Suprapubic skin (tissue), 4 donors: ENCODE results near the gene AKAP13. TPM values are rescaled to one million over a fixed set of nuclear protein-coding genes. Genes with fewer than 3 reads are reported as not detected.

Experiments used
- DNase-seq, 2 donors: peaks; one replicate each; pipeline ENCODE4 v3.0.0-alpha.2; 2019; ENCODE audit warnings: low spot score in 2 of 2
- H3K27ac ChIP-seq: fragments of 200-600 bp; sonication (generic); one replicate; pipeline ENCODE4 v1.5.1; 2019
- H3K27me3 ChIP-seq: fragments of 200-600 bp; sonication (generic); one replicate; pipeline ENCODE4 v1.5.1; 2019
- H3K36me3 ChIP-seq: fragments of 200-600 bp; sonication (generic); one replicate; pipeline ENCODE4 v1.5.1; 2019
- H3K4me1 ChIP-seq: fragments of 200-600 bp; sonication (generic); one replicate; pipeline ENCODE4 v1.5.1; 2019
- H3K4me3 ChIP-seq: fragments of 200-600 bp; sonication (generic); one replicate; pipeline ENCODE4 v1.5.1; 2019; ENCODE audit warnings: mild to moderate bottlenecking
- H3K9me3 ChIP-seq: fragments of 200-600 bp; sonication (generic); one replicate; pipeline ENCODE4 v1.5.1; 2019
- EP300 ChIP-seq: sonication (generic); formaldehyde crosslinking; IDR thresholded peaks from one replicate; pipeline ENCODE4 v1.6.1; 2017; ENCODE audit warnings: antibody characterized with exemption
- POLR2A ChIP-seq, 2 donors: fragments of 450-650 bp; IDR thresholded peaks; one replicate each; pipeline ENCODE4 v1.6.1; 2017; ENCODE audit warnings: antibody characterized with exemption in 2 of 2, mild to moderate bottlenecking in 2 of 2, moderate library complexity in 2 of 2
- POLR2AphosphoS5 ChIP-seq, 3 donors: sonication (generic); formaldehyde crosslinking; IDR thresholded peaks; one replicate each; pipeline ENCODE4 v1.6.1; 2017; ENCODE audit warnings: antibody characterized with exemption in 3 of 3
- WGBS: methylation state at CpG from one replicate; pipeline ENCODE4 v1.1.5; 2018; 5-methylcytosine and 5-hydroxymethylcytosine counted together
- total RNA-seq, 4 donors: library from RNA; depleted of rRNA; stranded (reverse); fragments of >200 nt; gene quantifications; one replicate each; pipeline ENCODE4 v1.1.0, GENCODE V29; 2016
- TF ChIP-seq, protein P1 (sequence below), 2 donors: fragments of 200-600 bp in 1 of 2; fragments of 450-650 bp in 1 of 2; sonication (generic) in 1 of 2; IDR thresholded peaks; one replicate each; pipeline ENCODE4 v1.5.1; 2016 to 2019; ENCODE audit warnings: antibody characterized with exemption in 2 of 2, mild to moderate bottlenecking in 1 of 2, moderate library complexity in 1 of 2

AKAP13 gene
- total RNA-seq, 4 donors from 2014 or later: 124 to 249 (median 163) TPM

DNA sequence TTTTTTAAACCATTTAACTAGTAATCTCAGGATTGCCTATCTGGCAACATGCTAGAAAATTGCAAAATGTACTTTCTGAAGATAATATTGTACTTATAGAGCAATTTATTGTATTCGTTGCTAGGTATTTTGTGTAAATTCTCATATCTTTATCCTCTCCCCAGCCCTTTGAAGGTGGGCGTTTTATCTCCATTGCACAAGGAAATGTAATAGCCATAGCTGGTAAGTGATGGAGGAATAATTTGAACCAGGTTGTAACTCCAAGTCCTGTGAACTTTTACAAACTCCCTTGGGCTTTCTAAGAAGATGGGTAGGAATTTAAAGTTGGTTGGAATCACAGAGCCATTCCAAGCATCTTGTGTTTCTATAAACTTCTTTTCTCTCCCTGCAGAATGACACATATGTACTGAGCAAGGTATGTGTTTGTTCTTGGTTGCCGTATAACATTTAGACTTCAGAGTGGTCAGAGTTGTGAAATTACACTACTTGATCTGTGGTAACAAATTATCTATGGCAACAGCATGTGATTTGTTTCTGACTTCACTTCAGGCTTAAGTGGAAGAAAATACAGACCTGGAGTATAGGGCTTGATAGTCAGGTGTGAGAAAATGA lies 170.9 kb downstream of the AKAP13 start:
- H3K27ac ChIP-seq: no peak overlapping the region
- no peaks in the 10 kb centered on the region for H3K9me3 ChIP-seq
- WGBS: 63% methylated on average over 3 of the region's 3 CpGs
- H3K4me1 ChIP-seq: peaks cover 3% of the 10 kb centered on the region
- H3K4me3 ChIP-seq: no peak overlapping the region
- no peaks in the 10 kb centered on the region for H3K27me3 ChIP-seq
- no peak for DNase-seq
- TF ChIP-seq EP300 (no peak), POLR2AphosphoS5 (IDR thresholded peaks at IDR 0.05) (no peak), POLR2A (IDR thresholded peaks at IDR 0.05) (no peak)
- TF ChIP-seq, protein P1, sequence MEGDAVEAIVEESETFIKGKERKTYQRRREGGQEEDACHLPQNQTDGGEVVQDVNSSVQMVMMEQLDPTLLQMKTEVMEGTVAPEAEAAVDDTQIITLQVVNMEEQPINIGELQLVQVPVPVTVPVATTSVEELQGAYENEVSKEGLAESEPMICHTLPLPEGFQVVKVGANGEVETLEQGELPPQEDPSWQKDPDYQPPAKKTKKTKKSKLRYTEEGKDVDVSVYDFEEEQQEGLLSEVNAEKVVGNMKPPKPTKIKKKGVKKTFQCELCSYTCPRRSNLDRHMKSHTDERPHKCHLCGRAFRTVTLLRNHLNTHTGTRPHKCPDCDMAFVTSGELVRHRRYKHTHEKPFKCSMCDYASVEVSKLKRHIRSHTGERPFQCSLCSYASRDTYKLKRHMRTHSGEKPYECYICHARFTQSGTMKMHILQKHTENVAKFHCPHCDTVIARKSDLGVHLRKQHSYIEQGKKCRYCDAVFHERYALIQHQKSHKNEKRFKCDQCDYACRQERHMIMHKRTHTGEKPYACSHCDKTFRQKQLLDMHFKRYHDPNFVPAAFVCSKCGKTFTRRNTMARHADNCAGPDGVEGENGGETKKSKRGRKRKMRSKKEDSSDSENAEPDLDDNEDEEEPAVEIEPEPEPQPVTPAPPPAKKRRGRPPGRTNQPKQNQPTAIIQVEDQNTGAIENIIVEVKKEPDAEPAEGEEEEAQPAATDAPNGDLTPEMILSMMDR (IDR thresholded peaks at IDR 0.05): no peak
- H3K36me3 ChIP-seq: peaks cover 10% of the 10 kb centered on the region

DNA sequence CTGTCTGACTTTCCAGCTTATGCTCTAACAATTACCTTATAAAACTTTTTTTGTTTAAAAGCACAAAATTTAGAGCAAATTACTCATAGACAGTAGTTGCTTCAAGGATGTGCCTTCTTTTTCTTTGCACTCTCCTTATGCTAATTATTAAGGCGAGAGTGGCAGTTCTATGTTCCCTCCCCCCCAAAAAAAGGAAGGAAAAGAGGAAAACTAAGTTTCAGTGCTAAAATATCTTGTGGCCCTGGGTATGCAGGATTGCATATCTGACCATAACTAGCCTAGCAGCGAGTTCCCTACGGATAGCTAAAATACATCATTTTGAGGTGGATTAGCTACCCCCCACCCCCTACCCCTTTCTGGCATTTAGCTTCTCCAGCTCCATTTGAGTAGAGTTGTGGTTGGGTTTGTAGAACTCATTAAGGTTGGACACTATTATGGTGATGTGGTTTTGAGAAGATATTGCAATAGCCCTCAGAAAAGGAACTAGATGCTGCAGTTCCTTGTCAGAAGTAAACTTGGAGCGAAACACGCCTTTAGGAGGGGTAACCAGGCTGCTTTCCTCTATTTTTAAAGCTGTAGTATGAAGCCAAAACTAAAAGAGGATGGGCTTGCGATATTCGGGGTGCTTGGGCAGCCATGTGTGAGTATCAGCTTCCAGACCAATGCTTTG lies 174.6 kb downstream of the AKAP13 start:
- H3K36me3 ChIP-seq: peaks cover 7% of the 10 kb centered on the region
- no peak overlapping the region for H3K27ac ChIP-seq
- no peaks in the 10 kb centered on the region for H3K27me3 ChIP-seq
- H3K4me3 ChIP-seq: no peak overlapping the region
- peaks cover 5% of the 10 kb centered on the region for H3K4me1 ChIP-seq
- H3K9me3 ChIP-seq: no peaks in the 10 kb centered on the region
- no peak for DNase-seq
- WGBS: 90% methylated on average over 7 of the region's 7 CpGs
- TF ChIP-seq POLR2A (IDR thresholded peaks at IDR 0.05): no peak
- TF ChIP-seq, protein P1 (IDR thresholded peaks at IDR 0.05): no peak
- TF ChIP-seq EP300: no peak
- no peak for TF ChIP-seq POLR2AphosphoS5 (IDR thresholded peaks at IDR 0.05)

DNA sequence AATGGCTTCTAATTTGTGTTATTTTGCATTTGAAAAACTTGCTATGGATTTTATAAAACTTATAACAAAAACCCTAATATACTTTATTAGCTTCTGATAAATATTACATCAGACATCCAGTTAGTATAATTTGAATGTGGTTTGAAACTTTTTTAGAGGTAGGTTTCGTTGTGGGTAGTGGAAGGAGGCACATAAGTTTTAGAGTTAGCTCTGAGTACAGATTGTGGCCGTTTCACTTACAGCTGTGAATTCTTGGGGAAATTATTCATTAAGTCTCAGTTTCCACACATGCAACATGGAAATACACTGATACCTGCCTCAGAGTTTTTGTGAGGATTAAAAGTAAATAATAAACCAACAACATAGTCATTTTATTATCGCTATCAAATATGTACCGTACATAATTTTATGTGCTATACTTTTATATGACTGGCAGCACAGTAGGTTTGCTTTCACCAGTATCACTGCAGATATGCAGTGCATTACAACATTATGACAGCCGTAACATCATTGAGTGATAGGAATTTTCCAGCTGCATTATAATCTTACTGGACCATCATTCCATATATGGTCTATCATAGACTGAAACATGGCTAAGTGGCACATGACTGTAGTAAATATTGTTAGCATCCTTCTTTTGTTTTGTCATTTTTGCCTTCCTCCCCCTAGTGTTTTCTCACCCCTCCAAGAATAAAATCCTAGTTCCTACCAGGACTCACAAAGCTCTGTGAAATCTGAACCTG lies 175.6 kb downstream of the AKAP13 start:
- WGBS: 87% methylated on average over 5 of the region's 5 CpGs
- no peaks in the 10 kb centered on the region for H3K9me3 ChIP-seq
- no peak overlapping the region for H3K27ac ChIP-seq
- no peak overlapping the region for H3K4me3 ChIP-seq
- peaks cover 7% of the 10 kb centered on the region for H3K36me3 ChIP-seq
- H3K27me3 ChIP-seq: no peaks in the 10 kb centered on the region
- TF ChIP-seq, protein P1 (IDR thresholded peaks at IDR 0.05): no peak
- TF ChIP-seq POLR2AphosphoS5 (IDR thresholded peaks at IDR 0.05) (no peak), POLR2A (IDR thresholded peaks at IDR 0.05) (no peak), EP300 (no peak)
- no peak for DNase-seq
- H3K4me1 ChIP-seq: peaks cover 2% of the 10 kb centered on the region

DNA sequence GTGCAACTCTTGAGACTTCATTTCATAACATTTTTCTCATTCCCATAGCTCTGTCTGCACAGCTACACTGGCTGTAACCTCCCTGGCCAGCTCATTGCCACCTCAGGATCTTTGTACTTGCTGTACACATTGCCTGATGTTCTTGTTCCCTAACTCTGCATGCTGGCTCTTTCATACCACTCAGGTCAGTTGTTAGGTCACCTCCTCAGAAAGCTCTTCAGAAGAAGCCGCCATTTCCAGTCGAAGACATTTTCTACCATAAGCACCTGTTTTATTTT lies 176.2 kb downstream of the AKAP13 start:
- H3K27ac ChIP-seq: no peak overlapping the region
- peaks cover 2% of the 10 kb centered on the region for H3K4me1 ChIP-seq

More for the DNA sequence above, 176.2 kb downstream of the AKAP13 start:
- H3K36me3 ChIP-seq: peaks cover 7% of the 10 kb centered on the region
- TF ChIP-seq POLR2AphosphoS5 (IDR thresholded peaks at IDR 0.05) (no peak), EP300 (no peak), POLR2A (IDR thresholded peaks at IDR 0.05) (no peak)
- TF ChIP-seq, protein P1 (IDR thresholded peaks at IDR 0.05): no peak
- H3K4me3 ChIP-seq: no peak overlapping the region
- DNase-seq: no peak
- H3K9me3 ChIP-seq: no peaks in the 10 kb centered on the region
- H3K27me3 ChIP-seq: no peaks in the 10 kb centered on the region
- WGBS: 94% methylated on average over 2 of the region's 2 CpGs
